GM23338 (cell line): ENCODE data around the gene LRBA. TPM values are rescaled to one million over a fixed set of nuclear protein-coding genes. Genes with fewer than 3 reads are reported as not detected.

ENCODE experiments used
- ATAC-seq: fragments of 200-7000 bp; cut with Tn5 transposase; 3 replicates; pipeline ENCODE4 v1.9.1; 2020
- DNase-seq: peaks from one replicate; pipeline ENCODE4 v3.0.0-alpha.2; 2015; ENCODE audit warnings: low spot score
- H2AFZ ChIP-seq: fragments of 200-600 bp; sonication (generic); 2 replicates; pipeline ENCODE4 v1.8.0; 2016; ENCODE audit warnings: antibody characterized with exemption, mild to moderate bottlenecking, moderate library complexity
- H3F3A ChIP-seq: fragments of 200-600 bp; sonication (generic); replicated peaks from 2 replicates; pipeline ENCODE4 v1.8.0; 2017; ENCODE audit warnings: antibody characterized with exemption, mixed run types, low read depth
- H3K27ac ChIP-seq: fragments of 200-600 bp; sonication (generic); 2 replicates; pipeline ENCODE4 v1.6.1; 2016; ENCODE audit warnings: low read depth
- H3K27me3 ChIP-seq: fragments of 200-600 bp; sonication (generic); 2 replicates; pipeline ENCODE4 v1.8.0; 2016; ENCODE audit warnings: mild to moderate bottlenecking, mixed run types, moderate library complexity; ENCODE audit not compliant: insufficient read depth
- H3K36me3 ChIP-seq: fragments of 200-600 bp; sonication (generic); 2 replicates; pipeline ENCODE4 v1.8.0; 2016; ENCODE audit warnings: mild to moderate bottlenecking; ENCODE audit not compliant: insufficient read depth
- H3K4me1 ChIP-seq: fragments of 200-600 bp; sonication (generic); 2 replicates; pipeline ENCODE4 v1.8.0; 2016; ENCODE audit warnings: mild to moderate bottlenecking, moderate library complexity; ENCODE audit not compliant: insufficient read depth
- H3K4me2 ChIP-seq: fragments of 200-600 bp; sonication (generic); 2 replicates; pipeline ENCODE4 v1.7.1; 2017; ENCODE audit warnings: mixed run types
- H3K4me3 ChIP-seq: fragments of 200-600 bp; sonication (generic); 2 replicates; pipeline ENCODE4 v1.6.1; 2016; ENCODE audit warnings: mixed run types
- H3K79me2 ChIP-seq: fragments of 200-600 bp; sonication (generic); replicated peaks from 2 replicates; pipeline ENCODE4 v1.8.0; 2017; ENCODE audit warnings: mild to moderate bottlenecking; ENCODE audit not compliant: insufficient read depth
- H3K9me2 ChIP-seq: fragments of 200-600 bp; sonication (generic); 2 replicates; pipeline ENCODE4 v1.8.0; 2017; ENCODE audit not compliant: insufficient read depth
- H4K20me1 ChIP-seq: fragments of 200-600 bp; sonication (generic); replicated peaks from 2 replicates; pipeline ENCODE4 v1.8.0; 2017; ENCODE audit warnings: mild to moderate bottlenecking; ENCODE audit not compliant: insufficient read depth
- H3K27ac Mint-ChIP-seq: 2 replicates; pipeline ENCODE4 v1.8.0; 2020; ENCODE audit warnings: inconsistent platforms, mild to moderate bottlenecking, moderate library complexity, mixed read lengths
- H3K27me3 Mint-ChIP-seq: 3 replicates; pipeline ENCODE4 v1.8.0; 2022; ENCODE audit warnings: low read depth, mild to moderate bottlenecking, moderate library complexity, mixed read lengths, inconsistent platforms; ENCODE audit not compliant: insufficient read depth, poor library complexity
- H3K36me3 Mint-ChIP-seq: 3 replicates; pipeline ENCODE4 v1.8.0; 2021; ENCODE audit warnings: low read depth, mild to moderate bottlenecking, inconsistent platforms, moderate library complexity, mixed read lengths
- H3K4me1 Mint-ChIP-seq: 3 replicates; pipeline ENCODE4 v1.8.0; 2020; ENCODE audit warnings: mild to moderate bottlenecking, inconsistent platforms, mixed read lengths
- H3K4me3 Mint-ChIP-seq: 3 replicates; pipeline ENCODE4 v1.8.0; 2021; ENCODE audit warnings: moderate library complexity, mild to moderate bottlenecking, inconsistent platforms, mixed read lengths
- H3K9me3 Mint-ChIP-seq: 3 replicates; pipeline ENCODE4 v1.8.0; 2020; ENCODE audit warnings: moderate library complexity, mild to moderate bottlenecking, inconsistent platforms, mixed read lengths
- CTCF ChIP-seq, 2 experiments: fragments of 200-600 bp in 1 of 2; sonication (generic) in 1 of 2; conservative IDR thresholded peaks; 2 replicates each; pipeline versions ENCODE4 v1.5.1 to v1.6.1; 2016 to 2017; ENCODE audit warnings: antibody characterized with exemption in 2 of 2, low read depth in 2 of 2, mild to moderate bottlenecking in 2 of 2, moderate library complexity in 1 of 2
- ETS1 ChIP-seq: IDR thresholded peaks from 2 replicates; pipeline ENCODE4 v1.6.1; 2016; ENCODE audit warnings: antibody characterized with exemption
- EZH2 ChIP-seq: fragments of 200-600 bp; sonication (generic); IDR thresholded peaks from one replicate; pipeline ENCODE4 v1.8.0; 2017; ENCODE audit warnings: antibody characterized with exemption, mild to moderate bottlenecking, low read depth; ENCODE audit not compliant: unreplicated experiment
- EZH2phosphoT487 ChIP-seq: fragments of 200-600 bp; sonication (generic); IDR thresholded peaks from one replicate; pipeline ENCODE4 v1.8.1; 2018; ENCODE audit warnings: antibody characterized with exemption; ENCODE audit not compliant: unreplicated experiment
- NANOG ChIP-seq: IDR thresholded peaks from 2 replicates; pipeline ENCODE4 v1.6.1; 2016; ENCODE audit warnings: antibody characterized with exemption, borderline replicate concordance
- POLR2AphosphoS5 ChIP-seq: IDR thresholded peaks from 2 replicates; pipeline ENCODE4 v1.6.1; 2016; ENCODE audit warnings: antibody characterized with exemption, low read depth
- STAT1 ChIP-seq: IDR thresholded peaks from one replicate; pipeline ENCODE4 v1.6.1; 2016; ENCODE audit warnings: antibody characterized with exemption; ENCODE audit not compliant: unreplicated experiment
- ZNF114 ChIP-seq: fragments of 250-450 bp; sonication (Bioruptor Pico); IDR thresholded peaks from 2 replicates; pipeline ENCODE4 v1.5.0; 2020; ENCODE audit warnings: mild to moderate bottlenecking, moderate library complexity
- ZNF331 ChIP-seq: fragments of 250-450 bp; sonication (Bioruptor Pico); IDR thresholded peaks from 2 replicates; pipeline ENCODE4 v1.5.0; 2020; ENCODE audit warnings: low read depth, mild to moderate bottlenecking, moderate library complexity
- ZNF462 ChIP-seq: fragments of 250-450 bp; sonication (Bioruptor Pico); IDR thresholded peaks from 2 replicates; pipeline ENCODE4 v1.5.0; 2020; ENCODE audit warnings: mild to moderate bottlenecking, moderate library complexity
- polyA plus RNA-seq: library from polyadenylated mRNA; unstranded; fragments of >200 nt; fragmentation: Nextera tagmentation; extraction: Ambion mirVana; gene quantifications from 2 replicates; pipeline ENCODE4 v1.2.1, GENCODE V29; 2016
- total RNA-seq: library from RNA; depleted of rRNA; stranded (reverse); fragments of >200 nt; shearing (Covaris generic); gene quantifications from 2 replicates; pipeline ENCODE4 v1.2.3, GENCODE V29; 2014

LRBA gene
- total and polyA plus RNA-seq, 2 experiments from 2014 or later, result 23.3 to 126 TPM

- Histone ChIP-seq H4K20me1 (no peaks in the 10 kb centered on the region), H3K9me2 (no peaks in the 10 kb centered on the region), H3K4me2 (no peak overlapping the region), H3K27ac (no peak overlapping the region), H3K27me3 (no peaks in the 10 kb centered on the region), H3K4me3 (no peak overlapping the region), H2AFZ (no peak overlapping the region), H3K79me2 (no peaks in the 10 kb centered on the region), H3K4me1 (peaks cover 25% of the 10 kb centered on the region), H3K36me3 (no peaks in the 10 kb centered on the region), H3F3A (no peaks in the 10 kb centered on the region)
- no peaks in the 10 kb centered on the region for H3K9me3 Mint-ChIP-seq
- peaks cover 7% of the 10 kb centered on the region for H3K27me3 Mint-ChIP-seq
- H3K36me3 Mint-ChIP-seq, result no peaks in the 10 kb centered on the region
- DNase-seq (no peak), ATAC-seq (no peak)
- H3K27ac Mint-ChIP-seq, result no peak overlapping the region
- TF ChIP-seq STAT1 (no peak), ZNF462 (no peak), EZH2 (no peak), ETS1 (no peak), POLR2AphosphoS5 (no peak), CTCF (conservative IDR thresholded peaks at IDR 0.05; ENCODE audit: low read depth in 2 of 2) (no peak), ZNF114 (CRISPR knock-in tag) (no peak), NANOG (no peak), ZNF331 (CRISPR knock-in tag) (no peak), EZH2phosphoT487 (no peak)
- no peak overlapping the region for H3K4me3 Mint-ChIP-seq
- peaks cover 26% of the 10 kb centered on the region for H3K4me1 Mint-ChIP-seq
Measured at GRCh38 chr4:150381036-150381435, 634.0 kb downstream of the LRBA start.
